ENCODE results near the gene ST8SIA2.

The ST8SIA2 gene

DNA sequence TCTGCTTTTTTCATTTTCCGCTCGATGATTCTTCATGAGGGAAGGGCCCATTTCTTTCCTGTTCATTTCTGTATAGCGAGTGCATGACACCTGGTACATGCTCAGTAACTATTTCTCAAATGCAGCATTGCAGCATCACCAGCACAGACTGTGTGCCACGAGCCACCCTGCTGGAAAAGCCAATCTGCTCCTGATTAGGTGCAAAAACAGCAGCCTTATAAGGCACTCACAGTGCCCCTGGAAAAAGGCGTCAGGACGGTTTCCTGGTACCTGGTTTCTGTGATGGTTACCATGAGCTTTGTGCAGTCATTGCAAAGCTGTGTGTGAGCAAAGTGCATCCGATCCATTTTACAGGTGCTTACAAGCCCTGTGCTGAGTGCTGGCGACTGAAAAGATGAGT is 15.8 kb downstream of the ST8SIA2 start:
- no peak overlapping the region for H3K4me3 ChIP-seq (ENCODE audit: low read depth, low read length)
- ChIA-PET POLR2A (no interaction called here), CTCF (no interaction called here)
- TF ChIP-seq, protein P1, sequence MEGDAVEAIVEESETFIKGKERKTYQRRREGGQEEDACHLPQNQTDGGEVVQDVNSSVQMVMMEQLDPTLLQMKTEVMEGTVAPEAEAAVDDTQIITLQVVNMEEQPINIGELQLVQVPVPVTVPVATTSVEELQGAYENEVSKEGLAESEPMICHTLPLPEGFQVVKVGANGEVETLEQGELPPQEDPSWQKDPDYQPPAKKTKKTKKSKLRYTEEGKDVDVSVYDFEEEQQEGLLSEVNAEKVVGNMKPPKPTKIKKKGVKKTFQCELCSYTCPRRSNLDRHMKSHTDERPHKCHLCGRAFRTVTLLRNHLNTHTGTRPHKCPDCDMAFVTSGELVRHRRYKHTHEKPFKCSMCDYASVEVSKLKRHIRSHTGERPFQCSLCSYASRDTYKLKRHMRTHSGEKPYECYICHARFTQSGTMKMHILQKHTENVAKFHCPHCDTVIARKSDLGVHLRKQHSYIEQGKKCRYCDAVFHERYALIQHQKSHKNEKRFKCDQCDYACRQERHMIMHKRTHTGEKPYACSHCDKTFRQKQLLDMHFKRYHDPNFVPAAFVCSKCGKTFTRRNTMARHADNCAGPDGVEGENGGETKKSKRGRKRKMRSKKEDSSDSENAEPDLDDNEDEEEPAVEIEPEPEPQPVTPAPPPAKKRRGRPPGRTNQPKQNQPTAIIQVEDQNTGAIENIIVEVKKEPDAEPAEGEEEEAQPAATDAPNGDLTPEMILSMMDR (IDR thresholded peaks at IDR 0.05; ENCODE audit: insufficient read depth, low read length, missing control alignments) = no peak
- no peak for DNase-seq (ENCODE audit: low read depth, low spot score)

DNA sequence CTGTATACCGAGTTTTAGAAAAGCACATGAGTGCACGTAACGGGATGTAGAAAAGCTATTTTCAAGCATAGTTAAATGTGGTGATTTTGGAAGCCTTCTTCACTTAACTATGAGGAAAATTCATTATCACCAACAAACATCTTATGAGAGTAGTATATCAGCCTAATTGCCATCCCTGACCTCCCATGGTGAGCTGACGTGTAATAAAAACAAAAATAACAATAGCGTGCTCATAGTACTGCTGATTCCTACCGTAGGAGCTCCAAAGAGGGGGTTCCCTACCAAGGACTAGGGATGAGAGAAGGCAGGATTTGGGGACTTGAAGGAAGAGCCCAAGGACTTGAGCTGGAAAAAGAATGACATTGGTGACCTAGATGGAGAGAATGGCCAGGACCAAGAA is 16.9 kb downstream of the ST8SIA2 start:
- ChIA-PET CTCF (interaction anchor here (0.7 kb wide), 1 partner anchor 304 kb away, joined by 3 read pairs; no protein-coding TSS in a partner anchor), POLR2A (no interaction called here)
- DNase-seq (ENCODE audit: low read depth, low spot score) = no peak
- TF ChIP-seq, protein P1 (IDR thresholded peaks at IDR 0.05; ENCODE audit: insufficient read depth, low read length, missing control alignments) = no peak
- H3K4me3 ChIP-seq (ENCODE audit: low read depth, low read length) = no peak overlapping the region

DNA sequence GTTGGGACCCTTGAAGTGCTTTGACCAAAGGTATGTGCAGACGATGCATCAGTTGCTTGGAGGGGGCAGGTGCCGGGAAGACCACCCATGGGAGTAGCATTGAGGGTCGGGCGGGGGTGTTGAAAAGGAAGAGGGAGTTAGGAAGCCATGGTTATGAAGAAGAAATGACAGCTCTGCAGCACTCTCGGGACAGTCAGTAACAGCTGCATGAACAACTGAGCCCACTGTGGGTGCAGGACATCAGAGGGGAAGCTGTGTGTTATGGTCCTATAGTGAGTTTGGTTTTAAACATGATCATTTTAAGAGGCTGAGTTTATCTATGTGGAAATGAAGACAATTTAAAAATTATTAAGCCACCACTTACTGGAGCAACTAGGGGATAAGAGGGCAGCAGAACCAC is 17.6 kb downstream of the ST8SIA2 start:
- TF ChIP-seq, protein P1 (IDR thresholded peaks at IDR 0.05; ENCODE audit: insufficient read depth, low read length, missing control alignments) = no peak
- ChIA-PET CTCF (interaction anchor here (0.7 kb wide), 1 partner anchor 303 kb away, joined by 3 read pairs; no protein-coding TSS in a partner anchor), POLR2A (no interaction called here)
- no peak for DNase-seq (ENCODE audit: low read depth, low spot score)
- H3K4me3 ChIP-seq (ENCODE audit: low read depth, low read length) = no peak overlapping the region

DNA sequence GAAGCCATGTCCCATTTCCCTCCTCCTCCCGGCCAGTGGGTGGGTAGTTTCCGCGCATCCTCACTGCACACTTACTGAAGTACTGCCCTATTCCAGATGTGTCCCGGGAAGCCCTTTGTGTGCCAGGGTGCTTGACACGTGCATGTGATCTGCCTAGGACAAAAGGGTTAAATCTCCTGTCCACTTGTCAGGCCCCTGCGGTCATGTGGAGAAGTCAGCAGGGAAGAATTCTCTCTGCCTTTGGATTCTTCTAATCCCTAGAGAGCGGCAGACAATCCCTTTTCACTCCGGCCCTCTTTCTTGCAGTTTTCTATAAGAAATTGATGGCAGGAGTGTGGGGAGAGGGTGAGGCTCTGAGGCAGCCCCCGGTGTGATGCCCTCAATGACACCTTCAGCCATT is 19.8 kb downstream of the ST8SIA2 start:
- POLR2A ChIA-PET = no interaction called here
- no peak overlapping the region for H3K4me3 ChIP-seq (ENCODE audit: low read depth, low read length)
- TF ChIP-seq, protein P1 (IDR thresholded peaks at IDR 0.05; ENCODE audit: insufficient read depth, low read length, missing control alignments) = no peak
- CTCF ChIA-PET = interaction anchor here (1.4 kb wide), 1 partner anchor 18 kb away, joined by 3 read pairs; no protein-coding TSS in a partner anchor
- DNase-seq (ENCODE audit: low read depth, low spot score) = no peak

DNA sequence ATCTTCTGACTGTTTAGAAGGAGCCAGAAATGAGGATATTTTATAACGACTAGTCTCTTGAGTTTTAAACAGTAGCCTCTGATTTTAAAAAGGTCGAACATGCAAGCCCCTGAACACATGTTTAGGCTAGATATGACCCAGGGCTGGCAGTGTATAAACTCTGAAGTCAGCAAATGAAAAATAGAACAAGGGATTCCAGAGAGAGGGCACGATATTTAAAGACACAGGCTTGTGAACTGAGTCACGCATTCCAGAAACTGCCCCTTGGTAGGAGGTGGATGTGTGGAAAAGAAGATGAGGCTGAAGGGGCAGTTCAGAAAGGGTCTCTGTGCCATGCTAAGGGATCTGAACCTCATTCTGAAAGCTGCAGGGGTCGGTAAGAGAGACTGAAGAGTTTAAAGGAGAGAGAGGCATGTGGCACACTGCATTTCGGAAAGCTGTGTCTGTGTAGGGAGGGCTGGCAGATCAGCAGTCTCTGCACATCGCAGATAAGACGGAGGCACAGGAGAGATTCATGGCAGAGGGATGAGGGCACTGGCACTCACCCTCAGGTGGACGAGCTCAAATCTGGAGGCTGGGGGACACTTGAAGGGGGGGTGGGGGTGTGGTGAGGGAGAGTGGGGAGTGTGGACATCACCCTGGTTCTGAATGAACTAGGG is 22.1 kb downstream of the ST8SIA2 start:
- no peak overlapping the region for H3K4me3 ChIP-seq (ENCODE audit: low read depth, low read length)
- ChIA-PET CTCF (interaction anchor here (1.1 kb wide), 1 partner anchor 14 kb away, joined by 3 read pairs; no protein-coding TSS in a partner anchor), POLR2A (no interaction called here)
- TF ChIP-seq, protein P1 (IDR thresholded peaks at IDR 0.05; ENCODE audit: insufficient read depth, low read length, missing control alignments) = no peak
- no peak for DNase-seq (ENCODE audit: low read depth, low spot score)

DNA sequence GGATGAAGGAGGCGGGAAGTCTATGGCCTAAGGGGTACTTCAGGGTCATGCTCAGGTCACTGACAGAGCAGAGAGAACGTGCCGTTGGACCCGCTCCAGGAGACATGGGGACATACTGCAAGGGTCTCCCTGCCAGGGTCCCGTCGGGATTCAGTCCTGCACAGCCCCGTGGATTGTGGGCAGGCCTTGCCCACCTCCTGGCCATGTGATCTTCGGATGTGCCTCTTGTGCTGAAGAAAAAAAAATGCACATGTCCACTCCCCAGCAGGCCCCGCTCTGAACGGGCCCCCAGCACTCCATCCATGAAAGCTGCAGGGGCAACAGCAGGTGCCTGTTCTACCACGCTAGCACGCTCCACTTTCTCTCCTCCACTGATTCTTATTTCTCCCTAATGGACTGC is 22.9 kb downstream of the ST8SIA2 start:
- TF ChIP-seq, protein P1 (IDR thresholded peaks at IDR 0.05; ENCODE audit: insufficient read depth, low read length, missing control alignments) = no peak
- DNase-seq (ENCODE audit: low read depth, low spot score) = no peak
- no peak overlapping the region for H3K4me3 ChIP-seq (ENCODE audit: low read depth, low read length)
- ChIA-PET POLR2A (no interaction called here), CTCF (interaction anchor here (0.7 to 1.1 kb wide), 2 partner anchors 15 to 1484 kb away, joined by 3 to 4 read pairs; partner anchors contain the start of gene HDDC3)

All from AG04449 (cell line).